Lung (tissue), 12 donors: Measurements from ENCODE around the gene MYMK. TPM values are rescaled to one million over a fixed set of nuclear protein-coding genes. Genes with fewer than 3 reads are reported as not detected.
A peak's percentile ranks its signal among the peaks of the same experiment; 100 is the strongest.
"Not testable (repeated sequence)": the region's sequence is repeated elsewhere in the genome, so short reads cannot be mapped to it uniquely, and the experiment has no call there.

ENCODE experiments used
- ATAC-seq: fragments of 200-7000 bp; cut with Tn5 transposase; one replicate; pipeline ENCODE4 v1.9.1; 2020; ENCODE audit warnings: moderate number of reproducible peaks; ENCODE audit not compliant: insufficient read depth, low FRiP score
- DNase-seq, 3 donors: peaks; one replicate each; pipeline ENCODE4 v3.0.0-alpha.2; 2013 to 2017
- H3K27ac ChIP-seq, 2 donors: one replicate each; pipeline ENCODE4 v1.5.1; 2013; ENCODE audit warnings: mild to moderate bottlenecking in 2 of 2, moderate library complexity in 2 of 2, control low read depth in 1 of 2, inconsistent platforms in 1 of 2, low read depth in 1 of 2, low read length in 1 of 2
- H3K27me3 ChIP-seq, 3 donors: one replicate each; pipeline ENCODE4 v1.5.1; 2013; ENCODE audit warnings: low read length in 2 of 3; ENCODE audit not compliant: control insufficient read depth in 3 of 3, insufficient read depth in 3 of 3
- H3K36me3 ChIP-seq, 4 donors: one replicate each; pipeline ENCODE4 v1.5.1; 2013; ENCODE audit warnings: low read length in 4 of 4, mild to moderate bottlenecking in 1 of 4, moderate library complexity in 1 of 4; ENCODE audit not compliant: control insufficient read depth in 4 of 4, insufficient read depth in 4 of 4
- H3K4me1 ChIP-seq, 5 donors: one replicate each; pipeline ENCODE4 v1.5.1; 2013; ENCODE audit warnings: low read length in 5 of 5, mild to moderate bottlenecking in 2 of 5, moderate library complexity in 1 of 5; ENCODE audit not compliant: control insufficient read depth in 5 of 5, insufficient read depth in 5 of 5
- H3K4me3 ChIP-seq: one replicate; pipeline ENCODE4 v1.5.1; 2013; ENCODE audit warnings: mild to moderate bottlenecking, control low read depth, moderate library complexity
- H3K9ac ChIP-seq, 2 donors: one replicate each; pipeline ENCODE4 v1.5.1; 2013; ENCODE audit warnings: low read length in 2 of 2, control low read depth in 1 of 2; ENCODE audit not compliant: insufficient read depth in 1 of 2
- H3K9me3 ChIP-seq, 4 donors: one replicate each; pipeline ENCODE4 v1.5.1; 2013; ENCODE audit warnings: low read length in 3 of 4, mild to moderate bottlenecking in 1 of 4, moderate library complexity in 1 of 4; ENCODE audit not compliant: control insufficient read depth in 4 of 4, insufficient read depth in 3 of 4
- WGBS, 2 donors: extraction: QIAGEN DNeasy Blood & Tissue Kit; methylation state at CpG; one replicate each; pipeline ENCODE4 v1.1.7; 2013; 5-methylcytosine and 5-hydroxymethylcytosine counted together
- polyA plus RNA-seq, 2 donors: library from polyadenylated mRNA; stranded (reverse); fragments of 200-250 nt; gene quantifications; one replicate each; pipeline ENCODE4 v1.2.1, GENCODE V29; 2013
- total RNA-seq, 2 donors: library from RNA; depleted of rRNA in 1 of 2; stranded (reverse); fragments of >200 nt in 1 of 2; gene quantifications; one replicate each; pipeline ENCODE4 v1.2.1, GENCODE V29; 2014 to 2021
- TF ChIP-seq, protein P1 (sequence below): IDR thresholded peaks from 2 replicates; pipeline ENCODE4 v1.5.1; 2012; ENCODE audit warnings: mild to moderate bottlenecking; ENCODE audit errors: control extremely low read depth, extremely low read depth
- donor health status: control.
- donor health status: control.
- donor health status: Bipolar disorder and iron deficiency.
- donor health status: healthy.
- donor health status: DM: yes; HTN: yes; CAD: no.

MYMK gene
- total and polyA plus RNA-seq, 4 donors: not detected

DNA sequence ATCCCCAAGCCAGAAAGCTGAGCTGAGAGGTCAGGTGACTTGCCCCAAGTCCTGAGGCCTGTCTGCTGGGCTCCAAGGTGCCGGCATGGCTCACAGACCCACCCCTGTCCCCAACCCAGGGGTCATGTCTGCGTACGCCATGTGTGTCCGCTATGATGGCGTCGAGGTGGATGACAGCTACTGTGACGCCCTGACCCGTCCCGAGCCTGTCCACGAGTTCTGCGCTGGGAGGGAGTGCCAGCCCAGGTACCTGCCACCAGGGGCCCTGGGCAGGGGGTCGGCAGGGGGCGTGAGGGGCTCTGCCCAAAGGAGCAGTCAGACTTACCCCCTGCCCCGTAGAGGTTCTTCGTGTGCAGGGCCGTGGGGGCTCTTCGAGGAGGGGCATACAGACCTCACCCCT is 42.1 kb upstream of the MYMK start:
- DNase-seq (no peak), ATAC-seq (no peak)
- Histone ChIP-seq H3K4me1 (peaks cover 0 to 39% (median 20%) of the 10 kb centered on the region in 5 donors), H3K9ac (no peak overlapping the region), H3K36me3 (peaks cover 0 to 4% (median 0%) of the 10 kb centered on the region in 4 donors), H3K27ac (no peak overlapping the region), H3K27me3 (peaks cover 0 to 5% (median 0%) of the 10 kb centered on the region in 3 donors), H3K4me3 (no peak overlapping the region), H3K9me3 (no peaks in the 10 kb centered on the region)
- WGBS, 2 donors: 93 to 97% methylated on average over 17 of the region's 17 CpGs
- TF ChIP-seq, protein P1, sequence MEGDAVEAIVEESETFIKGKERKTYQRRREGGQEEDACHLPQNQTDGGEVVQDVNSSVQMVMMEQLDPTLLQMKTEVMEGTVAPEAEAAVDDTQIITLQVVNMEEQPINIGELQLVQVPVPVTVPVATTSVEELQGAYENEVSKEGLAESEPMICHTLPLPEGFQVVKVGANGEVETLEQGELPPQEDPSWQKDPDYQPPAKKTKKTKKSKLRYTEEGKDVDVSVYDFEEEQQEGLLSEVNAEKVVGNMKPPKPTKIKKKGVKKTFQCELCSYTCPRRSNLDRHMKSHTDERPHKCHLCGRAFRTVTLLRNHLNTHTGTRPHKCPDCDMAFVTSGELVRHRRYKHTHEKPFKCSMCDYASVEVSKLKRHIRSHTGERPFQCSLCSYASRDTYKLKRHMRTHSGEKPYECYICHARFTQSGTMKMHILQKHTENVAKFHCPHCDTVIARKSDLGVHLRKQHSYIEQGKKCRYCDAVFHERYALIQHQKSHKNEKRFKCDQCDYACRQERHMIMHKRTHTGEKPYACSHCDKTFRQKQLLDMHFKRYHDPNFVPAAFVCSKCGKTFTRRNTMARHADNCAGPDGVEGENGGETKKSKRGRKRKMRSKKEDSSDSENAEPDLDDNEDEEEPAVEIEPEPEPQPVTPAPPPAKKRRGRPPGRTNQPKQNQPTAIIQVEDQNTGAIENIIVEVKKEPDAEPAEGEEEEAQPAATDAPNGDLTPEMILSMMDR: no peak

DNA sequence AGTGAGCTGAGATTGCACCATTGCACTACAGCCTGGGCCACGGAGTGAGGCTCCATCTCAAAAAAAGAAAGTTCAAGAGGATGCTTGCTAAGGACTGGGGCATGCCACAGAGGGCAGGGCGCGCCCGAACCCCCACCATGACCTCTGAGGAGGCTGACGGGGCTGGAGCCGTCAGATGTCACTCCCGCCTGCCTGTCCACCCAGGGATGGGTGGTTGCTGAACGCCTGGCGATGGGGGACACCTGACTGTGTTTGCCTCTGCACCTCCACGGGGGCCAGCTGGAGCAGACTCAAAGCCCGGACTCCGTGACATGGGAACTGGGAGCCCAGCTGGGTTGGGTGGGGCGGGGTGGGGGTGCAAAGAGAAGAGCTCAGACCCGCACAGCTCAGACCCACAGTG is 41.6 kb upstream of the MYMK start:
- Histone ChIP-seq H3K27ac (no peak overlapping the region), H3K4me3 (no peak overlapping the region), H3K4me1 (peaks cover 0 to 39% (median 20%) of the 10 kb centered on the region in 5 donors), H3K36me3 (peaks cover 0 to 4% (median 0%) of the 10 kb centered on the region in 4 donors), H3K27me3 (peaks cover 0 to 5% (median 0%) of the 10 kb centered on the region in 3 donors), H3K9ac (no peak overlapping the region), H3K9me3 (no peaks in the 10 kb centered on the region)
- ATAC-seq (no peak), DNase-seq (no peak)
- TF ChIP-seq, protein P1: no peak
- WGBS, 2 donors: 89 to 92% methylated on average over 14 of the region's 14 CpGs

DNA sequence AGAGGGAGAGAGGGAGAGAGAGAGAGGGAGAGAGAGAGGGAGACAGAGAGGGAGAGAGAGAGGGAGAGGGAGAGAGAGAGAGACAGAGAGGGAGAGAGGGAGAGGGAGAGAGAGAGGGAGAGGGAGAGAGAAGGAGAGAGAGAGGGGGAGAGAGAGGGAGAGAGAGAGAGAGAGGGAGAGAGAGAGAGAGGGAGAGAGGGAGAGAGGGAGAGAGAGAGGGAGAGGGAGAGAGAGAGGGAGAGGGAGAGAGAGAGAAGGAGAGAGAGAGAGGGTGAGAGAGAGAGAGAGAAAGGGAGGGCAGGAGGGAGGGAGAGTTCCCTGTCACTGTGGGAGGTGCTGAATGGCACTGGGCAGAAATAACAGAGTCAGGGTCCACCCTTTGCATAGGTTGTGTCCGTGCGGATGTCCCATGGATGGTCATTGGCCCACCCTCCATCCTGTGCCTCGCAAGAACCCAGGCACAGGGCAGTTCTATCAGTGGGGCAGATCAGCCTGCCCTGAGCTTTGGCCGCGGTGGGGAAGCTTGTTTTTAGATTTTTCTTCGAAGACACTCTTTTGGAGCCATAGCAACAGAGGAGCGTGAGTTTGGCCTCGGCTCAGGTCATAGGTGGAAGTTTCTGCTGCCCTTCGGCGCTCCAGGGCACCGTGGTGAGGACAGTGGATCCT is 39.8 kb upstream of the MYMK start:
- TF ChIP-seq, protein P1: no peak
- Histone ChIP-seq H3K27ac (peak overlapping the region in 1 of 2 donors; percentile 35), H3K27me3 (peaks cover 0 to 5% (median 0%) of the 10 kb centered on the region in 3 donors), H3K4me1 (peaks cover 0 to 46% (median 20%) of the 10 kb centered on the region in 5 donors), H3K9me3 (no peaks in the 10 kb centered on the region), H3K36me3 (no peaks in the 10 kb centered on the region), H3K9ac (no peak overlapping the region), H3K4me3 (no peak overlapping the region)
- WGBS, 2 donors: 72 to 74% methylated on average over 11 of the region's 11 CpGs
- DNase-seq: peak in 2 of 3 donors; percentile 38 to 61
- no peak for ATAC-seq

DNA sequence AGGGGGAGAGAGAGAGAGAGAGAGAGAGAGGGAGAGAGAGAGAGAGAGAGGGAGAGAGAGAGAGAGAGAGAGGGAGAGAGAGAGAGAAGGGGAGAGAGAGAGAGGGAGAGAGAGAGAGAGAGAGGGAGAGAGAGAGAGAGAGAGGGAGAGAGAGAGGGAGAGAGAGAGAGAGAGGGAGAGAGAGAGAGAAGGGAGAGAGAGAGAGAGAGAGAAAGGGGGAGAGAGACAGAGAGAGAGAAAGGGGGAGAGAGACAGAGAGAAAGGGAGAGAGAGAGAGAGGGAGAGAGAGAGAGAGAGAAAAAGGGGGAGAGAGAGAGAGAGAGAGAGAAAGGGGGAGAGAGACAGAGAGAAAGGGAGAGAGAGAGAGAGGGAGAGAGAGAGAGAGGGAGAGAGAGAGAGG is 39.1 kb upstream of the MYMK start:
- not testable (repeated sequence) for H3K27me3 ChIP-seq, ATAC-seq, H3K9me3 ChIP-seq, H3K4me3 ChIP-seq, H3K9ac ChIP-seq, H3K27ac ChIP-seq, DNase-seq, H3K36me3 ChIP-seq
- peaks cover 0 to 52% (median 19%) of the 10 kb centered on the region in 5 donors for H3K4me1 ChIP-seq
